ENCODE data around the gene YIPF3.

- TF ChIP-seq POLR2AphosphoS5 (IDR thresholded peaks at IDR 0.05; ENCODE audit: low read depth, low read length) (no peak), REST (IDR thresholded peaks at IDR 0.05; ENCODE audit: insufficient read depth in 1 of 2, low read depth in 2 of 2, low read length in 2 of 2) (no peak), TAF1 (IDR thresholded peaks at IDR 0.05; ENCODE audit: borderline replicate concordance, insufficient read depth, low read length) (no peak), FOXP2 (optimal IDR thresholded peaks at IDR 0.05; ENCODE audit: borderline replicate concordance, extremely low read depth, extremely low read length, insufficient read depth) (no peak)
Observed at GRCh38 chr6:43461936-43462335, 54.8 kb downstream of the YIPF3 start.

All from PFSK-1 (cell line).